Hematopoietic multipotent progenitor cell (in vitro differentiated cells): Measurements from ENCODE around the gene P2RY11. TPM values are rescaled to one million over a fixed set of nuclear protein-coding genes. Genes with fewer than 3 reads are reported as not detected.

Source experiments
- small RNA-seq: library from RNA; depleted of rRNA; stranded (forward); fragments of <200 nt; gene quantifications from one replicate; pipeline ENCODE3, GENCODE V24; 2012
- total RNA-seq: library from RNA; depleted of rRNA; stranded (reverse); fragments of >200 nt; gene quantifications from one replicate; pipeline ENCODE4 v1.2.3, GENCODE V29; 2012

The P2RY11 gene
- total RNA-seq, 1 donor: 25.0 TPM

Small RNAs within 50 kb of the gene (small RNA-seq; reads per million reads assigned to genes)
- 147 reads per million, percentile 98 among the genes with 10 or more reads in this experiment for gene SNORD105
- gene SNORD105B: 161 reads per million, percentile 98 among the genes with 10 or more reads in this experiment

Other genes with a start within 250 kb of the P2RY11 start
- gene OLFM2, start 175.2 kb upstream of the P2RY11 start, total RNA-seq: under 0.01 TPM
- gene COL5A3, start 101.2 kb upstream of the P2RY11 start, total RNA-seq: under 0.01 TPM
- not detected for gene RDH8, start 98.2 kb upstream of the P2RY11 start, total RNA-seq
- gene SHFL, start 25.4 kb upstream of the P2RY11 start, total RNA-seq: 56.8 TPM
- gene ANGPTL6, start 9.0 kb upstream of the P2RY11 start, total RNA-seq: 12.7 TPM
- 81.1 TPM for gene PPAN, start 5.3 kb upstream of the P2RY11 start, total RNA-seq
- gene EIF3G, start 8.2 kb downstream of the P2RY11 start, total RNA-seq: 513 TPM
- 70.0 TPM for gene DNMT1, start 83.3 kb downstream of the P2RY11 start, total RNA-seq
- gene S1PR2, start 119.6 kb downstream of the P2RY11 start, total RNA-seq: 6.7 TPM
- gene MRPL4, start 140.5 kb downstream of the P2RY11 start, total RNA-seq: 90.5 TPM
- 15.3 TPM for gene ICAM1, start 159.4 kb downstream of the P2RY11 start, total RNA-seq
- gene ICAM4, start 175.3 kb downstream of the P2RY11 start, total RNA-seq: 66.0 TPM
- 10.8 TPM for gene ICAM5, start 178.3 kb downstream of the P2RY11 start, total RNA-seq
- gene ZGLP1, start 198.1 kb downstream of the P2RY11 start, total RNA-seq: 0.54 TPM
- gene FDX2, start 204.3 kb downstream of the P2RY11 start, total RNA-seq: 27.5 TPM
- gene RAVER1, start 221.8 kb downstream of the P2RY11 start, total RNA-seq: 47.9 TPM
- gene ICAM3, start 227.9 kb downstream of the P2RY11 start, total RNA-seq: 367 TPM